Heart left ventricle (tissue), 16 donors: ENCODE data around the gene RNF149. TPM values are rescaled to one million over a fixed set of nuclear protein-coding genes. Genes with fewer than 3 reads are reported as not detected.

Source experiments
- ATAC-seq, 4 donors: fragments of 200-7000 bp; cut with Tn5 transposase; one replicate each; pipeline ENCODE4 v1.9.1; 2020 to 2022; ENCODE audit warnings: moderate library complexity in 4 of 4, mild to moderate bottlenecking in 3 of 4, moderate number of reproducible peaks in 1 of 4
- DNase-seq, 5 donors: peaks; one replicate each; pipeline ENCODE4 v3.0.0-alpha.2; 2020
- H3K27ac ChIP-seq, 12 donors: fragments of 200-600 bp; sonication (generic) in 4 of 12; one replicate each; pipeline versions ENCODE4 v1.5.0 to v1.8.0; 2016 to 2022; ENCODE audit warnings: mild to moderate bottlenecking in 2 of 12
- H3K27me3 ChIP-seq, 9 donors: fragments of 200-600 bp; sonication (generic) in 2 of 9; one replicate each; pipeline versions ENCODE4 v1.5.1 to v1.8.0; 2016 to 2022; ENCODE audit warnings: mild to moderate bottlenecking in 3 of 9
- H3K36me3 ChIP-seq, 9 donors: fragments of 200-600 bp; sonication (generic) in 2 of 9; one replicate each; pipeline versions ENCODE4 v1.5.0 to v1.8.0; 2018 to 2022; ENCODE audit warnings: mild to moderate bottlenecking in 2 of 9
- H3K4me1 ChIP-seq, 12 donors: fragments of 200-600 bp; sonication (generic) in 4 of 12; one replicate each; pipeline versions ENCODE4 v1.5.0 to v1.8.0; 2016 to 2022; ENCODE audit warnings: mild to moderate bottlenecking in 3 of 12
- H3K4me3 ChIP-seq, 12 donors: fragments of 200-600 bp; sonication (generic) in 4 of 12; one replicate each; pipeline versions ENCODE4 v1.5.0 to v1.8.0; 2017 to 2022; ENCODE audit warnings: mild to moderate bottlenecking in 9 of 12, moderate library complexity in 4 of 12
- H3K9me3 ChIP-seq, 12 donors: fragments of 200-600 bp; sonication (generic) in 4 of 12; one replicate each; pipeline versions ENCODE4 v1.5.0 to v1.8.0; 2016 to 2022; ENCODE audit warnings: mild to moderate bottlenecking in 1 of 12
- POLR2A ChIP-seq, 2 donors: fragments of 450-650 bp; IDR thresholded peaks; one replicate each; pipeline ENCODE4 v1.6.1; 2017; ENCODE audit warnings: antibody characterized with exemption in 2 of 2, mild to moderate bottlenecking in 2 of 2, moderate library complexity in 2 of 2
- WGBS, 4 donors: extraction: QIAGEN DNeasy Blood & Tissue Kit in 2 of 4; methylation state at CpG; one replicate each; pipeline versions ENCODE4 v1.1.5 to v1.1.7; 2013 to 2018; 5-methylcytosine and 5-hydroxymethylcytosine counted together
- intact Hi-C, 10 donors: fragments of 100-400 bp; cut with DNase I; formaldehyde crosslinking; loops; one replicate each; pipeline versions ENCODE4 v1.11.1 to v1.14.2; 2022
- polyA plus RNA-seq, 2 donors: library from polyadenylated mRNA; stranded (reverse); fragments of 200-250 nt; gene quantifications; one replicate each; pipeline ENCODE4 v1.2.3, GENCODE V29; 2013
- total RNA-seq, 9 donors: library from RNA; depleted of rRNA in 2 of 9; stranded (reverse); fragments of >200 nt in 2 of 9; fragmentation: NEBNext Ultra II Directional in 3 of 9; extraction: Animal tissue kit (Norgen Biotek cat#: 25700) in 3 of 9; gene quantifications; one replicate each; pipeline versions ENCODE4 v1.1.0 to v1.2.4, GENCODE V29; 2016 to 2023
- TF ChIP-seq, protein P1 (sequence below), 12 donors: fragments of 200-600 bp; sonication (generic) in 4 of 12; IDR thresholded peaks; one replicate each; pipeline versions ENCODE4 v1.5.0 to v1.8.0; 2018 to 2022; ENCODE audit warnings: antibody characterized with exemption in 12 of 12, mild to moderate bottlenecking in 5 of 12
- donor health status: ischemic (EF 13 %, LVEDD 7.1; RV severe dilation, severe dysfunction).
- donor health status: healthy with polysubstance abuse.
- donor health status: DM: no; HTN: yes; CAD: no.
- donor health status: DM: no; HTN: no; CAD: no.
- donor health status: ischemic (EF 25% LVEDD 6.9; RV normal size, moderate dysfunction).
- donor health status: ischemic (EF 25% LVEDD 5.7; RV mildly dilated, moderate dysfunction).
- donor health status: healthy.
- donor health status: DM: yes; HTN: yes; CAD: no.
- donor health status: ischemic (EF 35%, LVEDD 5.7; RV mildly dilated, moderate dysfunction).
- donor health status: nonischemic (EF 11% LVEDD 7.7; RV severe dilation, severe dysfunction).
- donor health status: DM: yes; HTN: yes; CAD: no.
- donor health status: PGD.
- donor health status: ischemic (EF 29% LVEDD 5.4; RV normal size, mild dysfunction).
- donor health status: nonischemic (EF 23%, LVEDD 6.1; RV moderate dilation, normal function).

Gene RNF149
- total and polyA plus RNA-seq, 11 donors, result 10.9 to 46.1 (median 15.8) TPM

DNA sequence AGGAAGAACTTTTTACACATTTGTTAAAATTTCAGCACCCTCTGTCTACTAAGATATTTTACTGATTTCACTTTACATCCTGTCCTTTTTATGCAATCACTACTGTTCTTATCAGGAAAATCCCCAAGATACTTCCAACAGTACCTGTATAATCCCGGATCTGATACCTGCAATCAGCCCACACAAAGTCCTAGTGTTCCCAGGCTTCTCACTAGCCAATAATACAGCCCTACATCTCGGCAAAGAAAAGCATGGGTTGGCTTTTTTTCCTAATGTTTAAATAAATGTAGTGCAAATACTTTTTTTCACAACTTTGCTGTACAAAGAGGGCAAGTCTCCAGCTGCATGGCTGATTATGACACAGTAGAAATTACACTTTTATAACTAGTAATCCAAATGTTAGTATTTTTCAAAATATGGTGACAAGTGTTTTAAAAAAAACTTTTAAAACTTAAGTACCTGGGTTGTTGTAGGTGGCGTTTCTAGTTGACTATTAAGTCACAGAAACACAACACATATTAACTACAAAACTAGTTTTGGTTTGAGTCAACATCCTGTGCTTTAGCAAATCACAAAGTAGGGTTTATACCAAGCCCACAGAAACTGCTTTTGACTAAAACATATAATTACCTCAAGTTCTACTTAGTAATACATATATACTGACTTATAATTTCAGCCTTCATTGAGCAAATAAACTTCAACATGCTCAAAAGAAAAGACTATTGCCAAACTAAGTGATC is 36.3 kb downstream of the RNF149 start:
- Histone ChIP-seq H3K9me3 (no peaks in the 10 kb centered on the region), H3K4me3 (no peak overlapping the region), H3K27ac (no peak overlapping the region), H3K27me3 (no peaks in the 10 kb centered on the region), H3K36me3 (peaks cover 0 to 98% (median 89%) of the 10 kb centered on the region in 9 donors), H3K4me1 (peaks cover 0 to 9% (median 0%) of the 10 kb centered on the region in 12 donors)
- TF ChIP-seq, protein P1, sequence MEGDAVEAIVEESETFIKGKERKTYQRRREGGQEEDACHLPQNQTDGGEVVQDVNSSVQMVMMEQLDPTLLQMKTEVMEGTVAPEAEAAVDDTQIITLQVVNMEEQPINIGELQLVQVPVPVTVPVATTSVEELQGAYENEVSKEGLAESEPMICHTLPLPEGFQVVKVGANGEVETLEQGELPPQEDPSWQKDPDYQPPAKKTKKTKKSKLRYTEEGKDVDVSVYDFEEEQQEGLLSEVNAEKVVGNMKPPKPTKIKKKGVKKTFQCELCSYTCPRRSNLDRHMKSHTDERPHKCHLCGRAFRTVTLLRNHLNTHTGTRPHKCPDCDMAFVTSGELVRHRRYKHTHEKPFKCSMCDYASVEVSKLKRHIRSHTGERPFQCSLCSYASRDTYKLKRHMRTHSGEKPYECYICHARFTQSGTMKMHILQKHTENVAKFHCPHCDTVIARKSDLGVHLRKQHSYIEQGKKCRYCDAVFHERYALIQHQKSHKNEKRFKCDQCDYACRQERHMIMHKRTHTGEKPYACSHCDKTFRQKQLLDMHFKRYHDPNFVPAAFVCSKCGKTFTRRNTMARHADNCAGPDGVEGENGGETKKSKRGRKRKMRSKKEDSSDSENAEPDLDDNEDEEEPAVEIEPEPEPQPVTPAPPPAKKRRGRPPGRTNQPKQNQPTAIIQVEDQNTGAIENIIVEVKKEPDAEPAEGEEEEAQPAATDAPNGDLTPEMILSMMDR (IDR thresholded peaks at IDR 0.05), result no peak
- TF ChIP-seq POLR2A (IDR thresholded peaks at IDR 0.05), result no peak
- ATAC-seq (no peak), DNase-seq (no peak)
- intact Hi-C loops, result loop anchor here in 1 of 10 donors (5.0 kb wide), 1 partner anchor 35 kb away; the partner anchor contains the start of gene RNF149
- WGBS, 4 donors, result 78 to 86% (median 81%) methylated on average over 3 of the region's 3 CpGs

GRCh38 chr2:101270700-101271259 is 37.7 kb downstream of the RNF149 start:
- Histone ChIP-seq H3K27ac (no peak overlapping the region), H3K36me3 (peaks cover 0 to 98% (median 91%) of the 10 kb centered on the region in 9 donors), H3K4me1 (peaks cover 0 to 20% (median 3%) of the 10 kb centered on the region in 12 donors), H3K27me3 (no peaks in the 10 kb centered on the region), H3K9me3 (no peaks in the 10 kb centered on the region), H3K4me3 (no peak overlapping the region)
- DNase-seq, result no peak
- 89 to 98% (median 92%) methylated on average over 8 of the region's 8 CpGs for WGBS, 4 donors
- intact Hi-C loops, result loop anchor here in 1 of 10 donors (5.0 kb wide), 1 partner anchor 37 kb away; the partner anchor contains the start of gene RNF149
- no peak for TF ChIP-seq POLR2A (IDR thresholded peaks at IDR 0.05)
- TF ChIP-seq, protein P1 (IDR thresholded peaks at IDR 0.05), result no peak
- no peak for ATAC-seq

- H3K36me3 ChIP-seq, result peaks cover 0 to 100% (median 99%) of the 10 kb centered on the region in 9 donors
- intact Hi-C loops, result loop anchor here in 1 of 10 donors (5.0 kb wide), 1 partner anchor 39 kb away; the partner anchor contains the start of gene RNF149
- no peak for ATAC-seq
- H3K27me3 ChIP-seq, result no peaks in the 10 kb centered on the region
- 68 to 79% (median 69%) methylated on average over 15 of the region's 15 CpGs for WGBS, 4 donors
- H3K9me3 ChIP-seq, result no peaks in the 10 kb centered on the region
- no peak for DNase-seq
- H3K4me3 ChIP-seq, result no peak overlapping the region
- H3K4me1 ChIP-seq, result peaks cover 0 to 37% (median 14%) of the 10 kb centered on the region in 12 donors
- TF ChIP-seq, protein P1 (IDR thresholded peaks at IDR 0.05), result no peak
- no peak for TF ChIP-seq POLR2A (IDR thresholded peaks at IDR 0.05)
- no peak overlapping the region for H3K27ac ChIP-seq
Measured at GRCh38 chr2:101267671-101268656, 40.5 kb downstream of the RNF149 start.
